Upper lobe of right lung (tissue), 1 donor: Measurements from ENCODE around the gene CDH12. TPM values are rescaled to one million over a fixed set of nuclear protein-coding genes. Genes with fewer than 3 reads are reported as not detected.

Experiments used
- ATAC-seq: fragments of 200-7000 bp; cut with Tn5 transposase; one replicate; pipeline ENCODE4 v1.9.1; 2020; ENCODE audit warnings: mild to moderate bottlenecking, moderate library complexity
- DNase-seq: peaks from one replicate; pipeline ENCODE4 v3.0.0-alpha.2; 2020
- H3K27ac ChIP-seq: fragments of 200-600 bp; one replicate; pipeline ENCODE4 v1.8.0; 2022
- H3K27me3 ChIP-seq: fragments of 200-600 bp; one replicate; pipeline ENCODE4 v1.8.0; 2022; ENCODE audit warnings: mild to moderate bottlenecking
- H3K36me3 ChIP-seq: fragments of 200-600 bp; one replicate; pipeline ENCODE4 v1.8.0; 2022
- H3K4me1 ChIP-seq: fragments of 200-600 bp; one replicate; pipeline ENCODE4 v1.8.0; 2022
- H3K4me3 ChIP-seq: fragments of 200-600 bp; one replicate; pipeline ENCODE4 v1.8.0; 2022; ENCODE audit warnings: mild to moderate bottlenecking
- H3K9me3 ChIP-seq: fragments of 200-600 bp; one replicate; pipeline ENCODE4 v1.8.0; 2022
- intact Hi-C: fragments of 100-400 bp; cut with DNase I; formaldehyde crosslinking; loops from one replicate; pipeline ENCODE4 v1.11.0; 2022
- total RNA-seq: library from RNA; stranded (reverse); fragmentation: NEBNext Ultra II Directional; extraction: Animal tissue kit (Norgen Biotek cat#: 25700); gene quantifications from one replicate; pipeline ENCODE4 v1.2.1, GENCODE V29; 2021
- TF ChIP-seq, protein P1 (sequence below): fragments of 200-600 bp; IDR thresholded peaks from one replicate; pipeline ENCODE4 v1.8.0; 2022; ENCODE audit warnings: antibody characterized with exemption
- donor health status: DM: no; HTN: yes; CAD: no; lungs with severe emphysema.

Gene CDH12
- total RNA-seq, 1 donor from 2014 or later, result not detected

DNA sequence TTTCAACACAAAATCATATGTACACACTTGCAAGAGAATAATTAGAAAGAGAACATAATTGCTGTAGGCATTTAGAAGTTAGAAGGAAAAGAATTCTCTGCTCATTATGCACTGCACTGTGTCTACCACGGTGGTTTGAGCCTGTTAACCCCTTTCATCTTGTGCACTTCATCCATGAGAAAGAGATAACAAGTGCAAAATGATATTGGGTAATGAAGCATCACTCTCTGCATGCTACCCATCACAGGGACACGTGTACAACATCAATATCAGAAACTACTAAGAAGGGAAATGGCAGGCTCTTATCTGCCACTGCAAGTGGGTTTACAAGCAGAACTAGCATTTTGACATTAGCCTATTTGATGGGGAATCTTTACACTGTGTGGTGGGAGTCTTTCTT, 202.6 kb downstream of the CDH12 start:
- no peak for DNase-seq
- Histone ChIP-seq H3K9me3 (no peaks in the 10 kb centered on the region), H3K27ac (no peak overlapping the region), H3K36me3 (no peaks in the 10 kb centered on the region), H3K4me1 (no peaks in the 10 kb centered on the region), H3K27me3 (no peaks in the 10 kb centered on the region), H3K4me3 (no peak overlapping the region)
- TF ChIP-seq, protein P1, sequence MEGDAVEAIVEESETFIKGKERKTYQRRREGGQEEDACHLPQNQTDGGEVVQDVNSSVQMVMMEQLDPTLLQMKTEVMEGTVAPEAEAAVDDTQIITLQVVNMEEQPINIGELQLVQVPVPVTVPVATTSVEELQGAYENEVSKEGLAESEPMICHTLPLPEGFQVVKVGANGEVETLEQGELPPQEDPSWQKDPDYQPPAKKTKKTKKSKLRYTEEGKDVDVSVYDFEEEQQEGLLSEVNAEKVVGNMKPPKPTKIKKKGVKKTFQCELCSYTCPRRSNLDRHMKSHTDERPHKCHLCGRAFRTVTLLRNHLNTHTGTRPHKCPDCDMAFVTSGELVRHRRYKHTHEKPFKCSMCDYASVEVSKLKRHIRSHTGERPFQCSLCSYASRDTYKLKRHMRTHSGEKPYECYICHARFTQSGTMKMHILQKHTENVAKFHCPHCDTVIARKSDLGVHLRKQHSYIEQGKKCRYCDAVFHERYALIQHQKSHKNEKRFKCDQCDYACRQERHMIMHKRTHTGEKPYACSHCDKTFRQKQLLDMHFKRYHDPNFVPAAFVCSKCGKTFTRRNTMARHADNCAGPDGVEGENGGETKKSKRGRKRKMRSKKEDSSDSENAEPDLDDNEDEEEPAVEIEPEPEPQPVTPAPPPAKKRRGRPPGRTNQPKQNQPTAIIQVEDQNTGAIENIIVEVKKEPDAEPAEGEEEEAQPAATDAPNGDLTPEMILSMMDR, result no peak
- ATAC-seq, result no peak
- intact Hi-C loops, result no loop called here

DNA sequence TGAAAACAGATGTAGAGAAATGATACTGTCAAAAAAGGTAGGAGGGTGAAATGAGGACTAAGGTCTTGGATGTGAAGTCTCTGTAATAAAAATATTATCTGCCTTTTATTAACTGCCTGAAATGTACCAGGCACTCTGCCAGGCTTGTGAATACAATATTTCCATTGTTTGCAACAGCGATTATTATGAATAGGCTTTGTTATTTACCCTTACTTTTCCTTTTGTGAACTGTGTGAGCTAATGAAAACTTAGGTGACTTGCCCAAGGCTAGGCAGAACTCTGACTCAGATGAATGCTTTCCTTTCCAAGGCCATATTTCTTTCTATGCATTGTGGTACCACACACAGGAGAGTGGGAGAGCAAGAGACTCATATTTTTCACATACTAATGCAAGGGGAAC, 204.1 kb downstream of the CDH12 start:
- H3K27me3 ChIP-seq, result no peaks in the 10 kb centered on the region
- H3K4me3 ChIP-seq, result no peak overlapping the region
- TF ChIP-seq, protein P1, result no peak
- H3K9me3 ChIP-seq, result no peaks in the 10 kb centered on the region
- intact Hi-C loops, result no loop called here
- ATAC-seq (no peak), DNase-seq (no peak)
- no peak overlapping the region for H3K27ac ChIP-seq
- no peaks in the 10 kb centered on the region for H3K4me1 ChIP-seq
- H3K36me3 ChIP-seq, result no peaks in the 10 kb centered on the region

- H3K9me3 ChIP-seq, result no peaks in the 10 kb centered on the region
- H3K36me3 ChIP-seq, result no peaks in the 10 kb centered on the region
- no peak overlapping the region for H3K4me3 ChIP-seq
- no peaks in the 10 kb centered on the region for H3K4me1 ChIP-seq
- intact Hi-C loops, result no loop called here
- no peaks in the 10 kb centered on the region for H3K27me3 ChIP-seq
- DNase-seq (no peak), ATAC-seq (no peak)
- TF ChIP-seq, protein P1, result no peak
- H3K27ac ChIP-seq, result no peak overlapping the region
Observed at GRCh38 chr5:22644859-22645258, 208.3 kb downstream of the CDH12 start.

DNA sequence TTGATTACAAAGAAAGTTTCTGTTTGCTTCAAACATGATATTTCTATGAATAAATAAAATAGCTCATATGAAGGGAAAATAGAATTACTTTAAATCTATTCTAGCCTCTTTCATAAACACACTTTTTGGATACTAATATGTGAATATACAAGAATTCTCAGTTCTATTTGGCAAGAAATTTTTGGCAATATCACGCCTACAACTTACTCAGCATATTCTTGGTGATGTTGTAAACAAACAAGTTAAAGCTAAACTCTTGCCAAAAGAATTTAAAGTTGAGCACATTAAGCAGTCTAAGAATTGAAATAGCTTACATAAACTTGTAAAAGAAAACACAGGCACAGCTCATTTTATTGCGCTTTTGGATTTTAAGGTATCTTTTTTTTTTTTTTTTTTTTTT, 209.8 kb downstream of the CDH12 start:
- Histone ChIP-seq H3K4me1 (no peaks in the 10 kb centered on the region), H3K27me3 (no peaks in the 10 kb centered on the region), H3K9me3 (no peaks in the 10 kb centered on the region), H3K36me3 (no peaks in the 10 kb centered on the region), H3K4me3 (no peak overlapping the region), H3K27ac (no peak overlapping the region)
- TF ChIP-seq, protein P1, result no peak
- DNase-seq (no peak), ATAC-seq (no peak)
- intact Hi-C loops, result no loop called here

DNA sequence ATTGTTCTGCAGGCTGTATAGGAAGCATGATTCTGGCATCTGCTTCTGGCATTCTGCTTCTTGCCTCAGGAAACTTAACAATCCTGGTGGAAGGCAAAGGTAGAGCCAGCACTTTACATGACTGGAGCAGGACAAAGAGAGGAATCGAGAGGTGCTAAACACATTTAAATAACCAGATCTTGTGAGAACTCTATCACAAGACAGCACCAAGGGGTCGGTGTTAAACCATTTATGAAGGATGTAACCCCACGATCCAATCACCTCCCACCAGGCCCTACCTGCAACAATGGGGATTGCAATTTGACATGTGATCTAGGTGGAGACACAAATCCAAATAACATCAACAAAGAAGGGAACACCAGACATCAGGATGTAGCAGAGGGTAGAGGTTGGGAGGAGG, 221.5 kb downstream of the CDH12 start:
- Histone ChIP-seq H3K9me3 (no peaks in the 10 kb centered on the region), H3K36me3 (no peaks in the 10 kb centered on the region), H3K4me3 (no peak overlapping the region), H3K27ac (no peak overlapping the region), H3K4me1 (no peaks in the 10 kb centered on the region), H3K27me3 (no peaks in the 10 kb centered on the region)
- ATAC-seq, result no peak
- no peak for DNase-seq
- TF ChIP-seq, protein P1, result no peak
- intact Hi-C loops, result no loop called here

GRCh38 chr5:22627029-22627428, 226.1 kb downstream of the CDH12 start:
- H3K4me1 ChIP-seq, result no peaks in the 10 kb centered on the region
- H3K27ac ChIP-seq, result no peak overlapping the region
- ATAC-seq (no peak), DNase-seq (no peak)
- TF ChIP-seq, protein P1, result no peak
- H3K27me3 ChIP-seq, result no peaks in the 10 kb centered on the region
- H3K4me3 ChIP-seq, result no peak overlapping the region
- no peaks in the 10 kb centered on the region for H3K9me3 ChIP-seq
- intact Hi-C loops, result no loop called here
- H3K36me3 ChIP-seq, result no peaks in the 10 kb centered on the region
